Erythroblast (primary cell): Measurements from ENCODE around the gene OR1F1.

Experiments
- GATA1 ChIP-seq: IDR thresholded peaks from 2 replicates; pipeline ENCODE4 v1.6.1; 2011; ENCODE audit warnings: low read depth, mild to moderate bottlenecking, control low read depth, low read length, moderate library complexity
- POLR2A ChIP-seq: IDR thresholded peaks from 2 replicates; pipeline ENCODE4 v1.6.1; 2011; ENCODE audit warnings: mild to moderate bottlenecking, low read length

- TF ChIP-seq POLR2A, result no peak
- no peak for TF ChIP-seq GATA1
These were observed 44.2 kb upstream of the OR1F1 start for GRCh38 chr16:3143598-3144320.
